Measurements from ENCODE around the gene MT1M.

Gene MT1M

GRCh38 chr16:56634715-56635440 lies 2.4 kb downstream of the MT1M start:
- no peak overlapping the region for H3K18ac ChIP-seq (ENCODE audit: low read length)
- H3K4me3 ChIP-seq (ENCODE audit: low read depth, low read length): no peak overlapping the region
- H4K8ac ChIP-seq (ENCODE audit: low read depth, low read length): no peak overlapping the region
- H2BK12ac ChIP-seq (ENCODE audit: low read length): no peak overlapping the region
- no peak for DNase-seq
- no peak overlapping the region for H3K27ac ChIP-seq (ENCODE audit: low read depth, low read length)
- no peak overlapping the region for H4K12ac ChIP-seq (ENCODE audit: low read depth, low read length)
- H3K4me1 ChIP-seq (ENCODE audit: control insufficient read depth in 1 of 2, insufficient read depth in 2 of 2, low read length in 2 of 2): peaks cover 0 to 9% of the 10 kb centered on the region in 2 experiments
- peaks cover 12% of the 10 kb centered on the region for H3K9me3 ChIP-seq (ENCODE audit: insufficient read depth, low read depth, low read length)
- no peaks in the 10 kb centered on the region for H3K36me3 ChIP-seq (ENCODE audit: control insufficient read depth in 1 of 2, insufficient read depth in 2 of 2, low read length in 2 of 2)
- no peaks in the 10 kb centered on the region for H3K79me2 ChIP-seq (ENCODE audit: control insufficient read depth, insufficient read depth, low read length, poor library complexity)
- H2BK5ac ChIP-seq (ENCODE audit: low read depth, low read length, poor library complexity): no peak overlapping the region
- WGBS (ENCODE audit: extremely low coverage, insufficient coverage, insufficient read length): no CpG with 5 or more reads among the region's 47 CpGs
- peaks cover 89% of the 10 kb centered on the region for H3K27me3 ChIP-seq (ENCODE audit: insufficient read depth, low read length)
- no peak overlapping the region for H3K9ac ChIP-seq (ENCODE audit: low read length)
- no peak overlapping the region for H2BK120ac ChIP-seq (ENCODE audit: insufficient read depth, low read length, poor library complexity)
- H3K4ac ChIP-seq (ENCODE audit: low read depth, low read length): no peak overlapping the region
- no peaks in the 10 kb centered on the region for H3K79me1 ChIP-seq (ENCODE audit: low read length)
- no peak overlapping the region for H3K23ac ChIP-seq (ENCODE audit: low read length)
- no peak overlapping the region for H2AFZ ChIP-seq (ENCODE audit: insufficient read depth, low read length, poor library complexity)
- H2AK5ac ChIP-seq (ENCODE audit: low read length): no peak overlapping the region
- H3K14ac ChIP-seq (ENCODE audit: low read length): no peak overlapping the region
- H3K4me2 ChIP-seq (ENCODE audit: low read length): no peak overlapping the region
- H4K91ac ChIP-seq (ENCODE audit: low read depth, low read length): no peak overlapping the region

GRCh38 chr16:56635441-56635967 lies 3.0 kb downstream of the MT1M start:
- Histone ChIP-seq H2BK12ac (ENCODE audit: low read length) (no peak overlapping the region), H4K8ac (ENCODE audit: low read depth, low read length) (no peak overlapping the region), H2AFZ (ENCODE audit: insufficient read depth, low read length, poor library complexity) (no peak overlapping the region), H3K18ac (ENCODE audit: low read length) (no peak overlapping the region), H3K4me1 (ENCODE audit: control insufficient read depth in 1 of 2, insufficient read depth in 2 of 2, low read length in 2 of 2) (peaks cover 0 to 9% of the 10 kb centered on the region in 2 experiments), H3K23ac (ENCODE audit: low read length) (no peak overlapping the region), H3K27me3 (ENCODE audit: insufficient read depth, low read length) (peaks cover 89% of the 10 kb centered on the region), H3K4ac (ENCODE audit: low read depth, low read length) (no peak overlapping the region), H3K9me3 (ENCODE audit: insufficient read depth, low read depth, low read length) (peaks cover 12% of the 10 kb centered on the region), H3K9ac (ENCODE audit: low read length) (no peak overlapping the region), H3K4me3 (ENCODE audit: low read depth, low read length) (no peak overlapping the region), H2BK120ac (ENCODE audit: insufficient read depth, low read length, poor library complexity) (no peak overlapping the region), H3K79me2 (ENCODE audit: control insufficient read depth, insufficient read depth, low read length, poor library complexity) (no peaks in the 10 kb centered on the region), H3K36me3 (ENCODE audit: control insufficient read depth in 1 of 2, insufficient read depth in 2 of 2, low read length in 2 of 2) (no peaks in the 10 kb centered on the region), H4K91ac (ENCODE audit: low read depth, low read length) (no peak overlapping the region), H3K27ac (ENCODE audit: low read depth, low read length) (no peak overlapping the region), H3K4me2 (ENCODE audit: low read length) (no peak overlapping the region), H2AK5ac (ENCODE audit: low read length) (no peak overlapping the region), H2BK5ac (ENCODE audit: low read depth, low read length, poor library complexity) (no peak overlapping the region), H3K79me1 (ENCODE audit: low read length) (no peaks in the 10 kb centered on the region), H3K14ac (ENCODE audit: low read length) (no peak overlapping the region), H4K12ac (ENCODE audit: low read depth, low read length) (no peak overlapping the region)
- no peak for DNase-seq
- no CpG with 5 or more reads among the region's 40 CpGs for WGBS (ENCODE audit: extremely low coverage, insufficient coverage, insufficient read length)

- no CpG with 5 or more reads among the region's 9 CpGs for WGBS (ENCODE audit: extremely low coverage, insufficient coverage, insufficient read length)
- H3K4ac ChIP-seq (ENCODE audit: low read depth, low read length): no peak overlapping the region
- no peak overlapping the region for H4K91ac ChIP-seq (ENCODE audit: low read depth, low read length)
- no peak overlapping the region for H3K14ac ChIP-seq (ENCODE audit: low read length)
- no peaks in the 10 kb centered on the region for H3K79me1 ChIP-seq (ENCODE audit: low read length)
- no peak overlapping the region for H3K4me2 ChIP-seq (ENCODE audit: low read length)
- no peak overlapping the region for H3K18ac ChIP-seq (ENCODE audit: low read length)
- no peak overlapping the region for H4K8ac ChIP-seq (ENCODE audit: low read depth, low read length)
- H2AK5ac ChIP-seq (ENCODE audit: low read length): no peak overlapping the region
- H3K23ac ChIP-seq (ENCODE audit: low read length): no peak overlapping the region
- no peak overlapping the region for H3K4me3 ChIP-seq (ENCODE audit: low read depth, low read length)
- H2BK12ac ChIP-seq (ENCODE audit: low read length): no peak overlapping the region
- H3K27ac ChIP-seq (ENCODE audit: low read depth, low read length): no peak overlapping the region
- H2BK120ac ChIP-seq (ENCODE audit: insufficient read depth, low read length, poor library complexity): no peak overlapping the region
- no peak overlapping the region for H2AFZ ChIP-seq (ENCODE audit: insufficient read depth, low read length, poor library complexity)
- H3K9me3 ChIP-seq (ENCODE audit: insufficient read depth, low read depth, low read length): peaks cover 11% of the 10 kb centered on the region
- H3K79me2 ChIP-seq (ENCODE audit: control insufficient read depth, insufficient read depth, low read length, poor library complexity): no peaks in the 10 kb centered on the region
- peaks cover 0 to 9% of the 10 kb centered on the region in 2 experiments for H3K4me1 ChIP-seq (ENCODE audit: control insufficient read depth in 1 of 2, insufficient read depth in 2 of 2, low read length in 2 of 2)
- H3K27me3 ChIP-seq (ENCODE audit: insufficient read depth, low read length): peaks cover 89% of the 10 kb centered on the region
- no peaks in the 10 kb centered on the region for H3K36me3 ChIP-seq (ENCODE audit: control insufficient read depth in 1 of 2, insufficient read depth in 2 of 2, low read length in 2 of 2)
- no peak overlapping the region for H2BK5ac ChIP-seq (ENCODE audit: low read depth, low read length, poor library complexity)
- no peak overlapping the region for H3K9ac ChIP-seq (ENCODE audit: low read length)
- no peak overlapping the region for H4K12ac ChIP-seq (ENCODE audit: low read depth, low read length)
- peak in 1 of 2 donors; percentile 18 for DNase-seq
Observed at GRCh38 chr16:56636616-56637413, 4.4 kb downstream of the MT1M start.

- H3K23ac ChIP-seq (ENCODE audit: low read length): no peak within 1 kb of the TSS
- WGBS (ENCODE audit: extremely low coverage, insufficient coverage, insufficient read length): no CpG with 5 or more reads among the region's 68 CpGs
- H2AFZ ChIP-seq (ENCODE audit: insufficient read depth, low read length, poor library complexity): no peak within 1 kb of the TSS
Observed at GRCh38 chr16:56637814-56638750, 5.6 kb downstream of the MT1M start, which contains the start of gene MT1A. Gene MT1A, plus strand, starts transcription at chr16:56638666. Its CDS starts 73 bp downstream, at chr16:56638739.

More at GRCh38 chr16:56637814-56638750, 5.6 kb downstream of the MT1M start, which contains the start of gene MT1A:
- Histone ChIP-seq H3K79me2 (ENCODE audit: control insufficient read depth, insufficient read depth, low read length, poor library complexity) (no peaks in the 10 kb centered on the region), H3K27me3 (ENCODE audit: insufficient read depth, low read length) (peaks cover 89% of the 10 kb centered on the region), H3K4me1 (ENCODE audit: control insufficient read depth in 1 of 2, insufficient read depth in 2 of 2, low read length in 2 of 2) (peaks cover 0 to 5% of the 10 kb centered on the region in 2 experiments), H2BK5ac (ENCODE audit: low read depth, low read length, poor library complexity) (no peak within 1 kb of the TSS), H3K9ac (ENCODE audit: low read length) (no peak within 1 kb of the TSS), H3K4me3 (ENCODE audit: low read depth, low read length) (peak within 1 kb of the TSS; percentile 14), H3K4ac (ENCODE audit: low read depth, low read length) (no peak within 1 kb of the TSS), H3K9me3 (ENCODE audit: insufficient read depth, low read depth, low read length) (peaks cover 11% of the 10 kb centered on the region), H3K4me2 (ENCODE audit: low read length) (peak within 1 kb of the TSS; percentile 32), H2BK12ac (ENCODE audit: low read length) (no peak within 1 kb of the TSS), H3K27ac (ENCODE audit: low read depth, low read length) (no peak within 1 kb of the TSS), H4K8ac (ENCODE audit: low read depth, low read length) (no peak within 1 kb of the TSS), H4K12ac (ENCODE audit: low read depth, low read length) (no peak within 1 kb of the TSS), H3K14ac (ENCODE audit: low read length) (no peak within 1 kb of the TSS), H2BK120ac (ENCODE audit: insufficient read depth, low read length, poor library complexity) (no peak within 1 kb of the TSS), H2AK5ac (ENCODE audit: low read length) (no peak within 1 kb of the TSS), H4K91ac (ENCODE audit: low read depth, low read length) (no peak within 1 kb of the TSS), H3K79me1 (ENCODE audit: low read length) (no peaks in the 10 kb centered on the region), H3K36me3 (ENCODE audit: control insufficient read depth in 1 of 2, insufficient read depth in 2 of 2, low read length in 2 of 2) (no peaks in the 10 kb centered on the region), H3K18ac (ENCODE audit: low read length) (no peak within 1 kb of the TSS)
- DNase-seq: peak; percentile 60 to 71

Measured in trophoblast cell (in vitro differentiated cells and primary cell).